Neuronal stem cell (in vitro differentiated cells): ENCODE data around the gene ROS1. TPM values are rescaled to one million over a fixed set of nuclear protein-coding genes. Genes with fewer than 3 reads are reported as not detected.

Experiments
- DNase-seq: peaks from one replicate; pipeline ENCODE4 v3.0.0-alpha.2; 2013; ENCODE audit warnings: low spot score
- H2AFZ ChIP-seq: one replicate; pipeline ENCODE4 v1.6.1; 2013; ENCODE audit warnings: mild to moderate bottlenecking, low read length, inconsistent platforms
- H2AK5ac ChIP-seq: 2 replicates; pipeline ENCODE4 v1.6.1; 2013; ENCODE audit warnings: low read depth, mild to moderate bottlenecking, inconsistent platforms, low read length, moderate library complexity, mixed read lengths
- H2BK120ac ChIP-seq: 2 replicates; pipeline ENCODE4 v1.6.1; 2013; ENCODE audit warnings: low read depth, mild to moderate bottlenecking, inconsistent platforms, low read length, moderate library complexity, mixed read lengths
- H2BK12ac ChIP-seq: one replicate; pipeline ENCODE4 v1.6.1; 2013; ENCODE audit warnings: low read length, inconsistent platforms
- H2BK15ac ChIP-seq: 2 replicates; pipeline ENCODE4 v1.6.1; 2013; ENCODE audit warnings: mild to moderate bottlenecking, low read length, inconsistent platforms, mixed read lengths
- H2BK5ac ChIP-seq: one replicate; pipeline ENCODE4 v1.6.1; 2013; ENCODE audit warnings: inconsistent platforms, mild to moderate bottlenecking, low read length, moderate library complexity
- H3K14ac ChIP-seq: one replicate; pipeline ENCODE4 v1.6.1; 2013; ENCODE audit warnings: low read length, inconsistent platforms
- H3K18ac ChIP-seq: 2 replicates; pipeline ENCODE4 v1.6.1; 2013; ENCODE audit warnings: low read length, inconsistent platforms
- H3K23ac ChIP-seq: 2 replicates; pipeline ENCODE4 v1.6.1; 2013; ENCODE audit warnings: low read depth, mild to moderate bottlenecking, mixed read lengths, low read length, inconsistent platforms; ENCODE audit not compliant: poor library complexity
- H3K27ac ChIP-seq: replicated peaks from 3 replicates; pipeline ENCODE4 v1.5.1; 2013; ENCODE audit warnings: low read length, inconsistent platforms
- H3K27me3 ChIP-seq, 3 experiments: 2 replicates each; pipeline ENCODE4 v1.6.1; 2013; ENCODE audit warnings: low read length in 3 of 3, mild to moderate bottlenecking in 2 of 3, inconsistent platforms in 1 of 3, low read depth in 1 of 3, mixed read lengths in 1 of 3, moderate library complexity in 1 of 3; ENCODE audit not compliant: control insufficient read depth in 3 of 3, insufficient read depth in 3 of 3
- H3K36me3 ChIP-seq, 2 donors: replicated peaks in 1 of 2; 2 replicates each; pipeline ENCODE4 v1.6.1; 2013; ENCODE audit warnings: low read length in 2 of 2; ENCODE audit not compliant: control insufficient read depth in 2 of 2, insufficient read depth in 2 of 2
- H3K4ac ChIP-seq: 2 replicates; pipeline ENCODE4 v1.6.1; 2013; ENCODE audit warnings: inconsistent platforms, mild to moderate bottlenecking, low read length, moderate library complexity
- H3K4me1 ChIP-seq, 2 donors: 1 replicate in 1 of 2; 2 replicates in 1 of 2; pipeline ENCODE4 v1.6.1; 2013; ENCODE audit warnings: low read length in 2 of 2, low read depth in 1 of 2; ENCODE audit not compliant: control insufficient read depth in 2 of 2, insufficient read depth in 1 of 2
- H3K4me2 ChIP-seq: one replicate; pipeline ENCODE4 v1.6.1; 2013; ENCODE audit warnings: mild to moderate bottlenecking, low read length, inconsistent platforms; ENCODE audit not compliant: insufficient read depth, poor library complexity, severe bottlenecking
- H3K4me3 ChIP-seq, 2 donors: 2 replicates each; pipeline ENCODE4 v1.5.1; 2013; ENCODE audit warnings: low read length in 2 of 2, mild to moderate bottlenecking in 2 of 2, inconsistent platforms in 1 of 2, moderate library complexity in 1 of 2
- H3K79me1 ChIP-seq: one replicate; pipeline ENCODE4 v1.6.1; 2013; ENCODE audit warnings: low read depth, mild to moderate bottlenecking, inconsistent platforms, low read length, moderate library complexity
- H3K9ac ChIP-seq: one replicate; pipeline ENCODE4 v1.6.1; 2013; ENCODE audit warnings: mild to moderate bottlenecking, low read depth, low read length, inconsistent platforms; ENCODE audit not compliant: poor library complexity
- H3K9me3 ChIP-seq, 2 donors: replicated peaks in 1 of 2; 2 replicates each; pipeline versions ENCODE3 to v1.6.1; 2013; ENCODE audit warnings: low read length in 2 of 2, mild to moderate bottlenecking in 2 of 2, inconsistent platforms in 1 of 2, low read depth in 1 of 2, mixed read lengths in 1 of 2, moderate library complexity in 1 of 2; ENCODE audit not compliant: control insufficient read depth in 2 of 2, insufficient read depth in 1 of 2
- H4K8ac ChIP-seq: one replicate; pipeline ENCODE4 v1.6.1; 2013; ENCODE audit warnings: low read depth, mild to moderate bottlenecking, inconsistent platforms, low read length, moderate library complexity
- H4K91ac ChIP-seq: one replicate; pipeline ENCODE4 v1.6.1; 2013; ENCODE audit warnings: low read length, low read depth, mild to moderate bottlenecking, inconsistent platforms; ENCODE audit not compliant: poor library complexity
- WGBS, 2 donors: extraction: QIAGEN DNeasy Blood & Tissue Kit; methylation state at CpG; one replicate each; pipeline ENCODE4 v1.1.7; 2013; ENCODE audit warnings: missing lambda C conversion rate in 2 of 2, mixed read lengths in 1 of 2; ENCODE audit not compliant: insufficient read length in 2 of 2, insufficient replicate concordance in 1 of 2; ENCODE audit errors: extremely low coverage in 2 of 2; 5-methylcytosine and 5-hydroxymethylcytosine counted together
- polyA plus RNA-seq, 2 experiments: library from polyadenylated mRNA; stranded (reverse); fragments of 200-250 nt; gene quantifications; one replicate each; pipeline ENCODE4 v1.2.3, GENCODE V29; 2013

The ROS1 gene
- not detected for polyA plus RNA-seq (2013, experiment 1 of 2)
- not detected for polyA plus RNA-seq (2013, experiment 2 of 2)

GRCh38 chr6:117425431-117426153, at the start of gene ROS1:
Gene ROS1 (minus strand): TSS chr6:117425942. CDS start chr6:117425656, 286 bp downstream.
- Histone ChIP-seq H3K9me3 (no peaks in the 10 kb centered on the region), H2BK5ac (no peak within 1 kb of the TSS), H3K14ac (no peak within 1 kb of the TSS), H3K79me1 (no peaks in the 10 kb centered on the region), H3K4me2 (no peak within 1 kb of the TSS), H3K27me3 (no peaks in the 10 kb centered on the region), H2AK5ac (no peak within 1 kb of the TSS), H3K4ac (no peak within 1 kb of the TSS), H2BK12ac (no peak within 1 kb of the TSS), H3K9ac (no peak within 1 kb of the TSS), H2AFZ (no peak within 1 kb of the TSS), H3K27ac (no peak within 1 kb of the TSS), H2BK120ac (no peak within 1 kb of the TSS), H3K23ac (no peak within 1 kb of the TSS), H3K4me1 (no peaks in the 10 kb centered on the region), H2BK15ac (no peak within 1 kb of the TSS), H3K18ac (no peak within 1 kb of the TSS), H4K91ac (no peak within 1 kb of the TSS), H3K4me3 (no peak within 1 kb of the TSS), H3K36me3 (no peaks in the 10 kb centered on the region), H4K8ac (no peak within 1 kb of the TSS)
- no peak for DNase-seq
- no CpG with 5 or more reads among the region's 6 CpGs for WGBS, 2 donors

GRCh38 chr6:117473401-117473800, 47.7 kb upstream of the ROS1 start:
- Histone ChIP-seq H3K23ac (no peak overlapping the region), H4K91ac (no peak overlapping the region), H3K4me3 (no peak overlapping the region), H3K4ac (no peak overlapping the region), H2BK12ac (no peak overlapping the region), H2BK5ac (no peak overlapping the region), H3K18ac (no peak overlapping the region), H3K36me3 (no peaks in the 10 kb centered on the region), H3K4me1 (peaks cover 0 to 3% of the 10 kb centered on the region in 2 donors), H3K27me3 (peaks cover 0 to 7% (median 0%) of the 10 kb centered on the region in 3 experiments), H3K9ac (no peak overlapping the region), H3K27ac (no peak overlapping the region), H3K79me1 (no peaks in the 10 kb centered on the region), H2BK120ac (no peak overlapping the region), H3K9me3 (no peaks in the 10 kb centered on the region), H2BK15ac (no peak overlapping the region), H4K8ac (no peak overlapping the region), H3K4me2 (no peak overlapping the region), H2AFZ (no peak overlapping the region), H2AK5ac (no peak overlapping the region), H3K14ac (no peak overlapping the region)
- WGBS, 2 donors, result no CpG with 5 or more reads among the region's 1 CpG
- no peak for DNase-seq

GRCh38 chr6:117472667-117473066, 46.9 kb upstream of the ROS1 start:
- Histone ChIP-seq H3K23ac (no peak overlapping the region), H2BK120ac (no peak overlapping the region), H2AK5ac (no peak overlapping the region), H3K9me3 (no peaks in the 10 kb centered on the region), H3K79me1 (no peaks in the 10 kb centered on the region), H4K91ac (no peak overlapping the region), H3K4ac (no peak overlapping the region), H2AFZ (no peak overlapping the region), H3K9ac (no peak overlapping the region), H4K8ac (no peak overlapping the region), H3K14ac (no peak overlapping the region), H3K27me3 (peaks cover 0 to 7% (median 0%) of the 10 kb centered on the region in 3 experiments), H3K4me3 (no peak overlapping the region), H2BK12ac (no peak overlapping the region), H3K4me1 (no peaks in the 10 kb centered on the region), H3K4me2 (no peak overlapping the region), H3K36me3 (no peaks in the 10 kb centered on the region), H3K18ac (no peak overlapping the region), H2BK5ac (no peak overlapping the region), H3K27ac (no peak overlapping the region), H2BK15ac (no peak overlapping the region)
- no peak for DNase-seq
- no CpG with 5 or more reads among the region's 3 CpGs for WGBS, 2 donors

GRCh38 chr6:117469791-117470190, 44.0 kb upstream of the ROS1 start:
- H3K36me3 ChIP-seq, result no peaks in the 10 kb centered on the region
- H3K4ac ChIP-seq, result no peak overlapping the region
- DNase-seq, result no peak
- no peak overlapping the region for H2AK5ac ChIP-seq
- no peak overlapping the region for H3K14ac ChIP-seq
- no peak overlapping the region for H3K27ac ChIP-seq
- H3K27me3 ChIP-seq, result peaks cover 0 to 18% (median 0%) of the 10 kb centered on the region in 3 experiments
- H3K4me2 ChIP-seq, result no peak overlapping the region
- H2BK5ac ChIP-seq, result no peak overlapping the region
- no peak overlapping the region for H3K23ac ChIP-seq
- no CpG with 5 or more reads among the region's 3 CpGs for WGBS, 2 donors
- no peaks in the 10 kb centered on the region for H3K79me1 ChIP-seq
- no peak overlapping the region for H2BK12ac ChIP-seq
- H4K91ac ChIP-seq, result no peak overlapping the region
- no peak overlapping the region for H3K18ac ChIP-seq
- H3K9ac ChIP-seq, result no peak overlapping the region
- no peak overlapping the region for H2BK15ac ChIP-seq
- no peak overlapping the region for H2AFZ ChIP-seq
- H3K9me3 ChIP-seq, result no peaks in the 10 kb centered on the region
- H4K8ac ChIP-seq, result no peak overlapping the region
- H3K4me3 ChIP-seq, result no peak overlapping the region
- no peak overlapping the region for H2BK120ac ChIP-seq
- no peaks in the 10 kb centered on the region for H3K4me1 ChIP-seq
